Heart left ventricle (tissue), 13 donors: ENCODE measurements around the gene GBP3.

Experiments used
- CTCF ChIP-seq, 12 donors: fragments of 200-600 bp; sonication (generic) in 4 of 12; IDR thresholded peaks; one replicate each; pipeline versions ENCODE4 v1.5.0 to v1.8.0; 2018 to 2022; ENCODE audit warnings: antibody characterized with exemption in 12 of 12, mild to moderate bottlenecking in 5 of 12
- POLR2A ChIP-seq, 2 donors: fragments of 450-650 bp; IDR thresholded peaks; one replicate each; pipeline ENCODE4 v1.6.1; 2017; ENCODE audit warnings: antibody characterized with exemption in 2 of 2, mild to moderate bottlenecking in 2 of 2, moderate library complexity in 2 of 2
- donor health status: ischemic (EF 13 %, LVEDD 7.1; RV severe dilation, severe dysfunction).
- donor health status: DM: no; HTN: yes; CAD: no.
- donor health status: DM: no; HTN: no; CAD: no.
- donor health status: ischemic (EF 25% LVEDD 6.9; RV normal size, moderate dysfunction).
- donor health status: ischemic (EF 25% LVEDD 5.7; RV mildly dilated, moderate dysfunction).
- donor health status: ischemic (EF 35%, LVEDD 5.7; RV mildly dilated, moderate dysfunction).
- donor health status: nonischemic (EF 11% LVEDD 7.7; RV severe dilation, severe dysfunction).
- donor health status: DM: yes; HTN: yes; CAD: no.
- donor health status: PGD.
- donor health status: ischemic (EF 29% LVEDD 5.4; RV normal size, mild dysfunction).
- donor health status: nonischemic (EF 23%, LVEDD 6.1; RV moderate dilation, normal function).

GRCh38 chr1:88985692-88986091 lies 37.0 kb downstream of the GBP3 start:
- TF ChIP-seq POLR2A (IDR thresholded peaks at IDR 0.05) (no peak), CTCF (IDR thresholded peaks at IDR 0.05) (no peak)
